NCI-H2029 treated with DMSO at 0.1 percent for 48 hours (cell line): Measurements from ENCODE around the gene MEIS3.

ENCODE experiments used
- DNase-seq: peaks from one replicate; lab custom pipeline; 2025; lab: John Stamatoyannopoulos, UW

The MEIS3 gene

GRCh38 chr19:47362321-47362720, 57.0 kb downstream of the MEIS3 start:
- DNase-seq = no peak

GRCh38 chr19:47358936-47359335, 60.4 kb downstream of the MEIS3 start:
- no peak for DNase-seq

- DNase-seq = no peak
Measured at GRCh38 chr19:47357788-47358680, 61.3 kb downstream of the MEIS3 start.

- peak; percentile 47 for DNase-seq
Measured at GRCh38 chr19:47356900-47357299, 62.4 kb downstream of the MEIS3 start.

- DNase-seq = peak; percentile 47
Measured at GRCh38 chr19:47353307-47353712, 66.0 kb downstream of the MEIS3 start.
